ENCODE data around the gene DMRTC1. TPM values are rescaled to one million over a fixed set of nuclear protein-coding genes. Genes with fewer than 3 reads are reported as not detected.
"Not testable (repeated sequence)": the region's sequence is repeated elsewhere in the genome, so short reads cannot be mapped to it uniquely, and the experiment has no call there.

DMRTC1 gene
- polyA plus RNA-seq, 2 donors = not detected

- H3K4me3 ChIP-seq (ENCODE audit: low read depth in 1 of 2, low read length in 2 of 2); H3K4me1 ChIP-seq (ENCODE audit: control insufficient read depth in 2 of 2, insufficient read depth in 2 of 2, low read length in 1 of 2); H3K9me3 ChIP-seq (ENCODE audit: control insufficient read depth in 2 of 2, insufficient read depth in 1 of 2, low read depth in 1 of 2, low read length in 1 of 2); H3K27me3 ChIP-seq (ENCODE audit: control insufficient read depth in 1 of 2, insufficient read depth in 2 of 2, low read length in 2 of 2); H3K36me3 ChIP-seq (ENCODE audit: control insufficient read depth in 2 of 2, insufficient read depth in 2 of 2, low read length in 1 of 2); H3K27ac ChIP-seq (ENCODE audit: low read depth in 2 of 2, low read length in 1 of 2): not testable (repeated sequence)
- whole genome bisulfite sequencing, 2 donors = no CpG with 5 or more reads among the region's 7 CpGs
Measured at GRCh38 chrX:72936455-72936854, 7.2 kb downstream of the DMRTC1 start.

GRCh38 chrX:72932283-72932682, 11.4 kb downstream of the DMRTC1 start:
- H3K36me3 ChIP-seq (ENCODE audit: control insufficient read depth in 2 of 2, insufficient read depth in 2 of 2, low read length in 1 of 2); H3K27ac ChIP-seq (ENCODE audit: low read depth in 2 of 2, low read length in 1 of 2); H3K9me3 ChIP-seq (ENCODE audit: control insufficient read depth in 2 of 2, insufficient read depth in 1 of 2, low read depth in 1 of 2, low read length in 1 of 2); H3K27me3 ChIP-seq (ENCODE audit: control insufficient read depth in 1 of 2, insufficient read depth in 2 of 2, low read length in 2 of 2); H3K4me3 ChIP-seq (ENCODE audit: low read depth in 1 of 2, low read length in 2 of 2); H3K4me1 ChIP-seq (ENCODE audit: control insufficient read depth in 2 of 2, insufficient read depth in 2 of 2, low read length in 1 of 2): not testable (repeated sequence)
- no CpG with 5 or more reads among the region's 1 CpG for WGBS, 2 donors

GRCh38 chrX:72916096-72916495, 27.5 kb downstream of the DMRTC1 start:
- not testable (repeated sequence) for H3K9me3 ChIP-seq (ENCODE audit: control insufficient read depth in 2 of 2, insufficient read depth in 1 of 2, low read depth in 1 of 2, low read length in 1 of 2); H3K27ac ChIP-seq (ENCODE audit: low read depth in 2 of 2, low read length in 1 of 2); H3K36me3 ChIP-seq (ENCODE audit: control insufficient read depth in 2 of 2, insufficient read depth in 2 of 2, low read length in 1 of 2); H3K4me1 ChIP-seq (ENCODE audit: control insufficient read depth in 2 of 2, insufficient read depth in 2 of 2, low read length in 1 of 2); H3K27me3 ChIP-seq (ENCODE audit: control insufficient read depth in 1 of 2, insufficient read depth in 2 of 2, low read length in 2 of 2); H3K4me3 ChIP-seq (ENCODE audit: low read depth in 1 of 2, low read length in 2 of 2)
- 84 to 86% methylated on average over 3 of the region's 5 CpGs for WGBS, 2 donors

- H3K4me3 ChIP-seq (ENCODE audit: low read depth in 1 of 2, low read length in 2 of 2); H3K9me3 ChIP-seq (ENCODE audit: control insufficient read depth in 2 of 2, insufficient read depth in 1 of 2, low read depth in 1 of 2, low read length in 1 of 2); H3K36me3 ChIP-seq (ENCODE audit: control insufficient read depth in 2 of 2, insufficient read depth in 2 of 2, low read length in 1 of 2); H3K27me3 ChIP-seq (ENCODE audit: control insufficient read depth in 1 of 2, insufficient read depth in 2 of 2, low read length in 2 of 2); H3K27ac ChIP-seq (ENCODE audit: low read depth in 2 of 2, low read length in 1 of 2); H3K4me1 ChIP-seq (ENCODE audit: control insufficient read depth in 2 of 2, insufficient read depth in 2 of 2, low read length in 1 of 2): not testable (repeated sequence)
- no CpG with 5 or more reads among the region's 13 CpGs for WGBS, 2 donors
Measured at GRCh38 chrX:72912315-72912714, 31.3 kb downstream of the DMRTC1 start, which contains the start of gene FAM236C. FAM236C (plus strand) TSS chrX:72912615; CDS start chrX:72912715, 100 bp downstream.

GRCh38 chrX:72889740-72890139, 53.9 kb downstream of the DMRTC1 start:
- not testable (repeated sequence) for H3K4me1 ChIP-seq (ENCODE audit: control insufficient read depth in 2 of 2, insufficient read depth in 2 of 2, low read length in 1 of 2); H3K36me3 ChIP-seq (ENCODE audit: control insufficient read depth in 2 of 2, insufficient read depth in 2 of 2, low read length in 1 of 2); H3K4me3 ChIP-seq (ENCODE audit: low read depth in 1 of 2, low read length in 2 of 2); H3K9me3 ChIP-seq (ENCODE audit: control insufficient read depth in 2 of 2, insufficient read depth in 1 of 2, low read depth in 1 of 2, low read length in 1 of 2); H3K27ac ChIP-seq (ENCODE audit: low read depth in 2 of 2, low read length in 1 of 2); H3K27me3 ChIP-seq (ENCODE audit: control insufficient read depth in 1 of 2, insufficient read depth in 2 of 2, low read length in 2 of 2)
- WGBS, 2 donors = no CpG with 5 or more reads among the region's 14 CpGs

- not testable (repeated sequence) for H3K27ac ChIP-seq (ENCODE audit: low read depth in 2 of 2, low read length in 1 of 2); H3K4me3 ChIP-seq (ENCODE audit: low read depth in 1 of 2, low read length in 2 of 2); H3K4me1 ChIP-seq (ENCODE audit: control insufficient read depth in 2 of 2, insufficient read depth in 2 of 2, low read length in 1 of 2); H3K9me3 ChIP-seq (ENCODE audit: control insufficient read depth in 2 of 2, insufficient read depth in 1 of 2, low read depth in 1 of 2, low read length in 1 of 2); H3K36me3 ChIP-seq (ENCODE audit: control insufficient read depth in 2 of 2, insufficient read depth in 2 of 2, low read length in 1 of 2); H3K27me3 ChIP-seq (ENCODE audit: control insufficient read depth in 1 of 2, insufficient read depth in 2 of 2, low read length in 2 of 2)
- no CpG with 5 or more reads among the region's 2 CpGs for WGBS, 2 donors
Measured at GRCh38 chrX:72882898-72883297, 60.7 kb downstream of the DMRTC1 start.

- H3K4me3 ChIP-seq (ENCODE audit: low read depth in 1 of 2, low read length in 2 of 2); H3K27me3 ChIP-seq (ENCODE audit: control insufficient read depth in 1 of 2, insufficient read depth in 2 of 2, low read length in 2 of 2); H3K27ac ChIP-seq (ENCODE audit: low read depth in 2 of 2, low read length in 1 of 2); H3K9me3 ChIP-seq (ENCODE audit: control insufficient read depth in 2 of 2, insufficient read depth in 1 of 2, low read depth in 1 of 2, low read length in 1 of 2); H3K4me1 ChIP-seq (ENCODE audit: control insufficient read depth in 2 of 2, insufficient read depth in 2 of 2, low read length in 1 of 2); H3K36me3 ChIP-seq (ENCODE audit: control insufficient read depth in 2 of 2, insufficient read depth in 2 of 2, low read length in 1 of 2): not testable (repeated sequence)
- no CpG with 5 or more reads among the region's 2 CpGs for WGBS, 2 donors
Measured at GRCh38 chrX:72837532-72837931, 106.1 kb downstream of the DMRTC1 start.

GRCh38 chrX:72830701-72831100, 112.9 kb downstream of the DMRTC1 start:
- not testable (repeated sequence) for H3K27ac ChIP-seq (ENCODE audit: low read depth in 2 of 2, low read length in 1 of 2); H3K27me3 ChIP-seq (ENCODE audit: control insufficient read depth in 1 of 2, insufficient read depth in 2 of 2, low read length in 2 of 2); H3K36me3 ChIP-seq (ENCODE audit: control insufficient read depth in 2 of 2, insufficient read depth in 2 of 2, low read length in 1 of 2); H3K4me3 ChIP-seq (ENCODE audit: low read depth in 1 of 2, low read length in 2 of 2); H3K4me1 ChIP-seq (ENCODE audit: control insufficient read depth in 2 of 2, insufficient read depth in 2 of 2, low read length in 1 of 2); H3K9me3 ChIP-seq (ENCODE audit: control insufficient read depth in 2 of 2, insufficient read depth in 1 of 2, low read depth in 1 of 2, low read length in 1 of 2)
- no CpG with 5 or more reads among the region's 13 CpGs for WGBS, 2 donors

Other genes starting within 250 kb of the DMRTC1 start
- 1 to 10 TPM; 2.8 to 3.3 TPM for gene PHKA1, start 229.5 kb downstream of the DMRTC1 start, polyA plus RNA-seq
- gene DMRTC1B, start 166.9 kb downstream of the DMRTC1 start, polyA plus RNA-seq = under 1 TPM in 1 of 2 donors, not detected in 1; 0.11 TPM
- gene FAM236B, start 161.2 kb downstream of the DMRTC1 start, polyA plus RNA-seq = not detected
- not detected for gene FAM236D, start 135.6 kb downstream of the DMRTC1 start, polyA plus RNA-seq
- gene FAM236C, start 31.2 kb downstream of the DMRTC1 start, polyA plus RNA-seq = not detected
- gene FAM236A, start 5.6 kb downstream of the DMRTC1 start, polyA plus RNA-seq = not detected
- gene PABPC1L2B, start 59.1 kb upstream of the DMRTC1 start, polyA plus RNA-seq = not detected
- not detected for gene PABPC1L2A, start 135.7 kb upstream of the DMRTC1 start, polyA plus RNA-seq